Activated B cell treated with CpG ODN at 0.5 μM for 24 hours (primary cell): ENCODE measurements around the gene PHKG2. TPM values are rescaled to one million over a fixed set of nuclear protein-coding genes. Genes with fewer than 3 reads are reported as not detected.
A peak's percentile ranks its signal among the peaks of the same experiment; 100 is the strongest.

Experiments
- ATAC-seq: fragments of 200-7000 bp; cut with Tn5 transposase; one replicate; pipeline ENCODE4 v1.10.0; 2021; ENCODE audit warnings: low read depth, mild to moderate bottlenecking, moderate library complexity
- CTCF ChIA-PET: fragments of 350-600 bp; sonication (Branson Sonifier 250); formaldehyde crosslinking; loops from one replicate; lab custom pipeline; 2021; ENCODE audit warnings: antibody characterized with exemption; lab: Charles Lee
- POLR2A ChIA-PET: fragments of 350-600 bp; sonication (Branson Sonifier 250); formaldehyde crosslinking; loops from one replicate; lab custom pipeline; 2021; ENCODE audit warnings: antibody characterized with exemption; lab: Charles Lee
- DNase-seq: peaks from one replicate; pipeline ENCODE4 v3.0.0; 2022
- H3K27ac Mint-ChIP-seq: one replicate; pipeline ENCODE4 v1.8.0; 2020; ENCODE audit warnings: mixed read lengths
- H3K27me3 Mint-ChIP-seq: one replicate; pipeline ENCODE4 v1.8.0; 2021; ENCODE audit warnings: mixed read lengths
- H3K36me3 Mint-ChIP-seq: one replicate; pipeline ENCODE4 v1.8.0; 2021; ENCODE audit warnings: low read depth, mixed read lengths
- H3K4me1 Mint-ChIP-seq: one replicate; pipeline ENCODE4 v1.8.0; 2021; ENCODE audit warnings: mixed read lengths
- H3K4me3 Mint-ChIP-seq: one replicate; pipeline ENCODE4 v1.8.0; 2020; ENCODE audit warnings: mild to moderate bottlenecking, mixed read lengths
- H3K9me3 Mint-ChIP-seq: one replicate; pipeline ENCODE4 v1.8.0; 2020; ENCODE audit warnings: mixed read lengths
- intact Hi-C: fragments of 100-400 bp; cut with micrococcal nuclease; formaldehyde crosslinking; loops from one replicate; pipeline ENCODE4 v1.15.1; 2024
- total RNA-seq: library from RNA; stranded (reverse); gene quantifications from 2 replicates; pipeline ENCODE4 v1.2.3, GENCODE V29; 2022
- TF ChIP-seq, protein P1 (sequence below): fragments of 200-600 bp; IDR thresholded peaks from one replicate; pipeline ENCODE4 v1.8.0; 2022; ENCODE audit warnings: antibody characterized with exemption, mild to moderate bottlenecking

The PHKG2 gene
- total RNA-seq, 1 donor from 2014 or later, result 51.4 TPM

DNA sequence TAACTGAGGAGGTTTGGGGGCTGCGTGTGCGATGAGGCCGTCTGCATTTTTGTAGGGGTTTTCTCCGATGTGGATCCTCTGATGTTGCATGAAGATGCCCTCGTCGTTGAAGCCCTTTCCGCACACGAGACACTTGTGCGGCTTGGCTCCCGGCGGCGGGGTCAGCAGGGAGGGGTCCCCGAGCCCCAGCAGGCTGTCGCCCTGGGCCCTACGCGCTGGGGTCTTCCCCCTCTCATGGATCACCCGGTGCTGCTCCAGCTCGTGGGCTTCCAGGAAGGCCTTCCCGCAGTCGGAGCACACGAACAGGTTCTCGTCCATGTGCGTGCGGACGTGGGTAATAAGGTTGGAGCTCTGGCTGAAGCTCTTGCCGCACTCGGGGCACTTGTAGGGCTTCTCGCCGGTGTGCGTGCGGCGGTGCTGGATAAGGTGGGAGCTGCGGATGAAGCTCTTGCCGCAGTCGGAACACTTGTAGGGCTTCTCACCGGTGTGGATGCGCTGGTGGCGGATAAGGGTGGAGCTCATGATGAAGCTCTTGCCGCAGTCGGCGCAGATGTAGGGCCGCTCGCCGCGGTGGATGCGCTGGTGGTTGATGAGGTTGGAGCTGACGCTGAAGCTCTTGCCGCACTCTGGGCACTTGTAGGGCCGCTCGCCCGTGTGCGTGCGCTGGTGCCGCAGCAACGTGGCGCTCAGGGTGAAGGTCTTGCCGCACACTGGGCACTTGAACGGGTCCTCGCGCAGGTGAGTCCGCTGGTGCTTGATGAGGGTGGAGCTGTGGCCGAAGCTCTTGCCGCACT is 34.5 kb downstream of the PHKG2 start:
- Mint-ChIP-seq H3K36me3 (peaks cover 19% of the 10 kb centered on the region), H3K27me3 (peaks cover 6% of the 10 kb centered on the region), H3K27ac (no peak overlapping the region), H3K4me3 (no peak overlapping the region), H3K9me3 (no peaks in the 10 kb centered on the region), H3K4me1 (peaks cover 12% of the 10 kb centered on the region)
- TF ChIP-seq, protein P1, sequence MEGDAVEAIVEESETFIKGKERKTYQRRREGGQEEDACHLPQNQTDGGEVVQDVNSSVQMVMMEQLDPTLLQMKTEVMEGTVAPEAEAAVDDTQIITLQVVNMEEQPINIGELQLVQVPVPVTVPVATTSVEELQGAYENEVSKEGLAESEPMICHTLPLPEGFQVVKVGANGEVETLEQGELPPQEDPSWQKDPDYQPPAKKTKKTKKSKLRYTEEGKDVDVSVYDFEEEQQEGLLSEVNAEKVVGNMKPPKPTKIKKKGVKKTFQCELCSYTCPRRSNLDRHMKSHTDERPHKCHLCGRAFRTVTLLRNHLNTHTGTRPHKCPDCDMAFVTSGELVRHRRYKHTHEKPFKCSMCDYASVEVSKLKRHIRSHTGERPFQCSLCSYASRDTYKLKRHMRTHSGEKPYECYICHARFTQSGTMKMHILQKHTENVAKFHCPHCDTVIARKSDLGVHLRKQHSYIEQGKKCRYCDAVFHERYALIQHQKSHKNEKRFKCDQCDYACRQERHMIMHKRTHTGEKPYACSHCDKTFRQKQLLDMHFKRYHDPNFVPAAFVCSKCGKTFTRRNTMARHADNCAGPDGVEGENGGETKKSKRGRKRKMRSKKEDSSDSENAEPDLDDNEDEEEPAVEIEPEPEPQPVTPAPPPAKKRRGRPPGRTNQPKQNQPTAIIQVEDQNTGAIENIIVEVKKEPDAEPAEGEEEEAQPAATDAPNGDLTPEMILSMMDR, result no peak
- intact Hi-C loops, result no loop called here
- POLR2A ChIA-PET, result interaction anchor here (1.4 kb wide), 1 partner anchor 23 kb away, joined by 4 read pairs; no protein-coding TSS in a partner anchor
- CTCF ChIA-PET, result interaction anchor here (1.2 kb wide), 1 partner anchor 62 kb away, joined by 3 read pairs; no protein-coding TSS in a partner anchor
- no peak for ATAC-seq
- no peak for DNase-seq

DNA sequence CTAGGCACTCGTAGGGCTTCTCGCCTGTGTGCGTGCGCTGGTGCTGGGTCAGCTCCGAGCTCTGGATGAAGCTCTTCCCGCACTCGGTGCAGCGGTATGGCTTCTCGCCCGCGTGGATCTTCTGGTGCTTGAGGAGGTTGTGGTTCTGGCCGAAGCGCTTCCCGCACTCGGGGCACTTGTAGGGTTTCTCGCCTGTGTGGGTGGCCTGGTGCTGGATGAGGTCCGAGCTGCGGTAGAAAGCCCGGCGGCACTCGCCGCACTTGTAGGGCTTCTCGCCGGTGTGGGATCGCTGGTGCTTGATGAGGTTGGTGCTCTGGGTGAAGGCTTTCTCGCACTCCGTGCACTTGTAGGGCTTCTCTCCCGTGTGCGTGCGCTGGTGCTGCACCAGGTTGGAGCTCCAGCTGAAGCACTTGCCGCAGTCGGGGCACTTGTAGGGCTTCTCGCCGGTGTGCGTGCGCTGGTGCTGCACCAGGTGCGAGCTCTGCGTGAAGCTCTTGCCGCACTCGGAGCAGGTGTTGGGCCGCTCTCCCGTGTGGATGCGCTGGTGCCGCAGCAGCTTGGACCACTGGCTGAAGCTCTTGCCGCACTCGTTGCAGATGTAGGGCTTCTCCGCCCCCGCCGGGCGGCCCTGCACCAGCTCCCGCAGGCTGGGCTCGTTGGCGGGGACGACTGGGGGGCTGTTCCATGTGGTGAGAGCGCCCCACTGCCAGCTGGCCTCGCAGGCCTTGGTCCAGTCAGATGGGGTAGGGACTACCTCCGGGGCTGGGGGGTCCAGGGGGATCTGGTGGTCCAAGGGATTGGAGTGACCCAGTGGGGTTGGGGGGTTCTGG is 35.3 kb downstream of the PHKG2 start:
- ATAC-seq (no peak), DNase-seq (no peak)
- H3K27ac Mint-ChIP-seq, result no peak overlapping the region
- H3K4me1 Mint-ChIP-seq, result peaks cover 17% of the 10 kb centered on the region
- no peak overlapping the region for H3K4me3 Mint-ChIP-seq
- POLR2A ChIA-PET, result interaction anchor here (1.4 kb wide), 1 partner anchor 22 kb away, joined by 4 read pairs; no protein-coding TSS in a partner anchor
- H3K9me3 Mint-ChIP-seq, result no peaks in the 10 kb centered on the region
- peaks cover 10% of the 10 kb centered on the region for H3K27me3 Mint-ChIP-seq
- CTCF ChIA-PET, result no interaction called here
- TF ChIP-seq, protein P1, result no peak
- peaks cover 19% of the 10 kb centered on the region for H3K36me3 Mint-ChIP-seq
- intact Hi-C loops, result no loop called here

DNA sequence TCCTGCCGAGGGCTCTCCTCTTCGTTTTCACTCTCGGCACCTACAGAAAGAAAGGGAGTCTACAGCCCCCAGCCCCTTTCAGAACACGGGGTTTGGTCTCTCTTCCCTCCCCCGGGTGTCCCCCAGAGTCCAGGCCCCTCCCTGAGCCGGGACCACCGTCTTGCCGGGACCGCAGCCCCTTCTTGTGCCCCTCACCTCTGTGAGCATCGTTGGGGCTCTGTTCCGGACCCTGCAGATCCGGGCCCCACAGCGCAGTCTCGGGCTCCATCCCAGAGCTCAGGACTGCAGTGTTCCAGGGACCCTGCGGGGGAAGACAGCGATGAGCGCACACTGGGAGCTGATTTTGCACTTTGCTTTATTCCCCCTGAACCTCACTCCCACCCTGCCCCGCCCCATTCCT is 36.0 kb downstream of the PHKG2 start:
- DNase-seq (no peak), ATAC-seq (no peak)
- H3K27ac Mint-ChIP-seq, result no peak overlapping the region
- CTCF ChIA-PET, result no interaction called here
- POLR2A ChIA-PET, result no interaction called here
- TF ChIP-seq, protein P1, result no peak
- intact Hi-C loops, result no loop called here
- H3K36me3 Mint-ChIP-seq, result peaks cover 19% of the 10 kb centered on the region
- peaks cover 8% of the 10 kb centered on the region for H3K27me3 Mint-ChIP-seq
- no peak overlapping the region for H3K4me3 Mint-ChIP-seq
- no peaks in the 10 kb centered on the region for H3K9me3 Mint-ChIP-seq
- H3K4me1 Mint-ChIP-seq, result peaks cover 17% of the 10 kb centered on the region

DNA sequence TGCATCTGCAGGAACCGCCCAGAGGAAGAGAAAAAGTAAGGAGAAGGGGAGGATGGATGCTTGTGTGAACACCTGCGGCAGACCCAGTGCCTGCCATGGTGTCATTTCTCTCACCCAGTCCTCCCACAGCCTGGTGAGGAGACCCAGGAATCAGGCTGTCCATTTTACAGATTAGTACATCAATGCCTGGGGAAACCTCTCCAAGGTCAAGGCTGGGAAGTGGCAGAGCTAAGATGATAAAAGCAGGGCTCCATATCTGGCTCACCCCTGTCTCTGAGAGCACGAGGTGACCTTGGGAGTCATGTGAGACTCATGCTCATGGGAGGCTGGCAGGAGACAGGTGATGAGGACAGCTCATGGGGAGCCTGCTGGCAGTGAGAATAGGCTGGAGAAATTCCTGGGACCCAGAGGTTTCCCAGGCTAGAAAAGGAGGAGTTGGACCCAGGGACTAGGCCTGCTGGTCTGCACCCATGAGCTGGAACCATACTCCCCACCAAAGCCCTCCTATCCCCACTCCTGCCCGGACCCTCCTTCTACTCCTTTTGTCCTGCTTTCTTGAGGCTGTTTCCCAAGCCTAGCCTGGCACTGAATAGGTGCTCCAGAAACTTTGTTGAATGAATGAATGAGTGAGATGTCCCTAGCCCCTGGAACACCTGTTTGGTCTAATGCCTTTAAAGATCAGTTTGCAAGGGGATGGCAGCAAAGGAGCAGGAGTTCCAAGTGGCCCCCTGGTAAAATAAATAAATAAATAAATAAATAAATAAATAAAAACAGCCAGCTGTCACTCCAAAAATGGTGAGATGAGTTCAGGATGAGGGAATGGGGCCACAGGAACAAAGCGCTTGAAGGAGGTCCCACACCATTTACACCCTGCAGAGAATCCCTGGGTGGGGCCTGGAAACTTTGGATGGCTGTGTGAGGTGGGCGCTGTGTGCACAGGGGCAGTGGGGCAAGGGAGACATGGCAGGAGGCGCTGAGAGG is 37.2 kb downstream of the PHKG2 start:
- no peak for ATAC-seq
- intact Hi-C loops, result no loop called here
- H3K9me3 Mint-ChIP-seq, result no peaks in the 10 kb centered on the region
- ChIA-PET CTCF (no interaction called here), POLR2A (interaction anchor here (0.6 to 1.0 kb wide), 4 partner anchors 10 to 546 kb away, joined by 3 to 6 read pairs (median 5); no protein-coding TSS in a partner anchor)
- H3K27me3 Mint-ChIP-seq, result peaks cover 8% of the 10 kb centered on the region
- H3K27ac Mint-ChIP-seq, result no peak overlapping the region
- H3K4me3 Mint-ChIP-seq, result peak overlapping the region; percentile 48
- H3K4me1 Mint-ChIP-seq, result peaks cover 17% of the 10 kb centered on the region
- TF ChIP-seq, protein P1, result no peak
- H3K36me3 Mint-ChIP-seq, result peaks cover 19% of the 10 kb centered on the region
- no peak for DNase-seq
